Loucy (cell line): Measurements from ENCODE around the gene SERPINA9.

ENCODE experiments used
- H2AFZ ChIP-seq: fragments of 200-600 bp; sonication (generic); 2 replicates; pipeline ENCODE4 v1.6.0; 2016; ENCODE audit warnings: antibody characterized with exemption, mild to moderate bottlenecking, low read length, moderate library complexity
- H3F3A ChIP-seq: fragments of 200-600 bp; 2 replicates; pipeline ENCODE4 v1.6.0; 2016; ENCODE audit warnings: antibody characterized with exemption, low read depth, mild to moderate bottlenecking
- H3K27me3 ChIP-seq: fragments of 200-600 bp; sonication (generic); 2 replicates; pipeline ENCODE4 v1.6.1; 2014; ENCODE audit warnings: low read length, mild to moderate bottlenecking; ENCODE audit not compliant: insufficient read depth, poor library complexity, severe bottlenecking
- H3K36me3 ChIP-seq: fragments of 200-600 bp; sonication (generic); 2 replicates; pipeline ENCODE4 v1.6.1; 2016; ENCODE audit warnings: low read length; ENCODE audit not compliant: insufficient read depth
- H3K4me1 ChIP-seq: fragments of 200-600 bp; sonication (generic); 2 replicates; pipeline ENCODE4 v1.5.1; 2014; ENCODE audit warnings: low read length, mild to moderate bottlenecking; ENCODE audit not compliant: insufficient read depth, poor library complexity, severe bottlenecking
- H3K4me2 ChIP-seq: fragments of 200-600 bp; sonication (generic); 2 replicates; pipeline ENCODE4 v1.6.0; 2014; ENCODE audit warnings: antibody characterized with exemption, low read length, low read depth, mild to moderate bottlenecking; ENCODE audit not compliant: poor library complexity, severe bottlenecking
- H3K4me3 ChIP-seq: fragments of 200-600 bp; sonication (generic); 2 replicates; pipeline ENCODE4 v1.5.1; 2014; ENCODE audit warnings: low read length, mild to moderate bottlenecking, mixed read lengths; ENCODE audit not compliant: poor library complexity, severe bottlenecking
- H3K79me2 ChIP-seq: fragments of 200-600 bp; sonication (generic); 2 replicates; pipeline ENCODE4 v1.6.1; 2014; ENCODE audit warnings: low read length; ENCODE audit not compliant: insufficient read depth
- H3K9ac ChIP-seq: fragments of 200-600 bp; sonication (generic); 2 replicates; pipeline ENCODE4 v1.6.0; 2014; ENCODE audit warnings: mild to moderate bottlenecking, low read depth, low read length, moderate library complexity; ENCODE audit not compliant: poor library complexity, severe bottlenecking
- H3K9me2 ChIP-seq: fragments of 200-600 bp; sonication (generic); replicated peaks from 2 replicates; pipeline ENCODE4 v1.6.1; 2016; ENCODE audit warnings: low read depth, low read length, mixed read lengths
- H3K9me3 ChIP-seq: fragments of 200-600 bp; sonication (generic); 2 replicates; pipeline ENCODE4 v1.6.1; 2014; ENCODE audit warnings: mild to moderate bottlenecking, antibody characterized with exemption, low read length, low read depth; ENCODE audit not compliant: insufficient read depth
- H4K20me1 ChIP-seq: fragments of 200-600 bp; sonication (generic); 2 replicates; pipeline ENCODE4 v1.6.0; 2014; ENCODE audit warnings: antibody characterized with exemption, low read length, mild to moderate bottlenecking; ENCODE audit not compliant: insufficient read depth, poor library complexity, severe bottlenecking
- EZH2phosphoT487 ChIP-seq: fragments of 200-600 bp; IDR thresholded peaks from 2 replicates; pipeline ENCODE4 v1.6.1; 2018; ENCODE audit warnings: antibody characterized with exemption, mild to moderate bottlenecking, moderate library complexity, borderline replicate concordance
- TF ChIP-seq, protein P1 (sequence below): fragments of 200-600 bp; sonication (generic); conservative IDR thresholded peaks from 2 replicates; pipeline ENCODE4 v1.5.1; 2014; ENCODE audit warnings: mild to moderate bottlenecking, antibody characterized with exemption, low read length

Gene SERPINA9

GRCh38 chr14:94460631-94461416 lies 15.2 kb downstream of the SERPINA9 start:
- no peaks in the 10 kb centered on the region for H3K27me3 ChIP-seq
- TF ChIP-seq, protein P1, sequence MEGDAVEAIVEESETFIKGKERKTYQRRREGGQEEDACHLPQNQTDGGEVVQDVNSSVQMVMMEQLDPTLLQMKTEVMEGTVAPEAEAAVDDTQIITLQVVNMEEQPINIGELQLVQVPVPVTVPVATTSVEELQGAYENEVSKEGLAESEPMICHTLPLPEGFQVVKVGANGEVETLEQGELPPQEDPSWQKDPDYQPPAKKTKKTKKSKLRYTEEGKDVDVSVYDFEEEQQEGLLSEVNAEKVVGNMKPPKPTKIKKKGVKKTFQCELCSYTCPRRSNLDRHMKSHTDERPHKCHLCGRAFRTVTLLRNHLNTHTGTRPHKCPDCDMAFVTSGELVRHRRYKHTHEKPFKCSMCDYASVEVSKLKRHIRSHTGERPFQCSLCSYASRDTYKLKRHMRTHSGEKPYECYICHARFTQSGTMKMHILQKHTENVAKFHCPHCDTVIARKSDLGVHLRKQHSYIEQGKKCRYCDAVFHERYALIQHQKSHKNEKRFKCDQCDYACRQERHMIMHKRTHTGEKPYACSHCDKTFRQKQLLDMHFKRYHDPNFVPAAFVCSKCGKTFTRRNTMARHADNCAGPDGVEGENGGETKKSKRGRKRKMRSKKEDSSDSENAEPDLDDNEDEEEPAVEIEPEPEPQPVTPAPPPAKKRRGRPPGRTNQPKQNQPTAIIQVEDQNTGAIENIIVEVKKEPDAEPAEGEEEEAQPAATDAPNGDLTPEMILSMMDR, result no peak
- no peak for TF ChIP-seq EZH2phosphoT487
- no peaks in the 10 kb centered on the region for H3K79me2 ChIP-seq
- no peaks in the 10 kb centered on the region for H3K4me1 ChIP-seq
- H3K9me2 ChIP-seq, result no peaks in the 10 kb centered on the region
- H3K36me3 ChIP-seq, result no peaks in the 10 kb centered on the region
- no peak overlapping the region for H3K4me2 ChIP-seq
- no peak overlapping the region for H3K4me3 ChIP-seq
- no peaks in the 10 kb centered on the region for H3F3A ChIP-seq
- no peak overlapping the region for H3K9ac ChIP-seq
- H2AFZ ChIP-seq, result no peak overlapping the region
- H3K9me3 ChIP-seq, result no peaks in the 10 kb centered on the region
- H4K20me1 ChIP-seq, result no peaks in the 10 kb centered on the region

GRCh38 chr14:94458558-94459205 lies 17.3 kb downstream of the SERPINA9 start:
- Histone ChIP-seq H2AFZ (no peak overlapping the region), H3K9ac (no peak overlapping the region), H3K79me2 (no peaks in the 10 kb centered on the region), H3K36me3 (no peaks in the 10 kb centered on the region), H3F3A (no peaks in the 10 kb centered on the region), H3K27me3 (no peaks in the 10 kb centered on the region), H3K9me2 (no peaks in the 10 kb centered on the region), H3K4me3 (no peak overlapping the region), H4K20me1 (no peaks in the 10 kb centered on the region), H3K4me2 (no peak overlapping the region), H3K9me3 (no peaks in the 10 kb centered on the region), H3K4me1 (no peaks in the 10 kb centered on the region)
- TF ChIP-seq, protein P1, result no peak

GRCh38 chr14:94458096-94458495 lies 17.9 kb downstream of the SERPINA9 start:
- no peak for TF ChIP-seq EZH2phosphoT487
- TF ChIP-seq, protein P1, result no peak
- Histone ChIP-seq H4K20me1 (no peaks in the 10 kb centered on the region), H3K9me3 (no peaks in the 10 kb centered on the region), H3K4me1 (no peaks in the 10 kb centered on the region), H3K9me2 (no peaks in the 10 kb centered on the region), H3K4me3 (no peak overlapping the region), H3K9ac (no peak overlapping the region), H3K79me2 (no peaks in the 10 kb centered on the region), H3K27me3 (no peaks in the 10 kb centered on the region), H2AFZ (no peak overlapping the region), H3F3A (no peaks in the 10 kb centered on the region), H3K36me3 (no peaks in the 10 kb centered on the region), H3K4me2 (no peak overlapping the region)
